Endothelial cell (in vitro differentiated cells): ENCODE data around the gene REC8. TPM values are rescaled to one million over a fixed set of nuclear protein-coding genes. Genes with fewer than 3 reads are reported as not detected.

ENCODE experiments used
- DNase-seq: peaks from one replicate; pipeline ENCODE4 v3.0.0; 2021; ENCODE audit warnings: low spot score
- H3K27ac Mint-ChIP-seq: one replicate; pipeline ENCODE4 v1.8.0; 2021; ENCODE audit warnings: mixed read lengths, inconsistent platforms; ENCODE audit not compliant: unreplicated experiment
- H3K27me3 Mint-ChIP-seq: one replicate; pipeline ENCODE4 v1.8.0; 2021; ENCODE audit warnings: mild to moderate bottlenecking, moderate library complexity, mixed read lengths, inconsistent platforms; ENCODE audit not compliant: unreplicated experiment
- H3K36me3 Mint-ChIP-seq: one replicate; pipeline ENCODE4 v1.8.0; 2021; ENCODE audit warnings: mild to moderate bottlenecking, low read depth, mixed read lengths, inconsistent platforms; ENCODE audit not compliant: unreplicated experiment
- H3K4me1 Mint-ChIP-seq: one replicate; pipeline ENCODE4 v1.8.0; 2021; ENCODE audit warnings: mild to moderate bottlenecking, mixed read lengths, inconsistent platforms; ENCODE audit not compliant: unreplicated experiment
- H3K4me3 Mint-ChIP-seq: one replicate; pipeline ENCODE4 v1.8.0; 2021; ENCODE audit warnings: mild to moderate bottlenecking, mixed read lengths, inconsistent platforms; ENCODE audit not compliant: unreplicated experiment
- H3K9me3 Mint-ChIP-seq: one replicate; pipeline ENCODE4 v1.8.0; 2021; ENCODE audit warnings: mixed read lengths, inconsistent platforms; ENCODE audit not compliant: unreplicated experiment
- total RNA-seq: library from RNA; stranded (reverse); fragmentation: NEBNext Ultra II Directional; extraction: Animal tissue kit (Norgen Biotek cat#: 25700); gene quantifications from one replicate; pipeline ENCODE4 v1.2.1, GENCODE V29; 2021; ENCODE audit not compliant: unreplicated experiment
- TF ChIP-seq, protein P1 (sequence below): fragments of 200-600 bp; sonication (generic); IDR thresholded peaks from one replicate; pipeline ENCODE4 v1.5.0; 2021; ENCODE audit warnings: antibody characterized with exemption; ENCODE audit not compliant: unreplicated experiment

REC8 gene
- total RNA-seq, 1 donor from 2014 or later: 31.8 TPM

DNA sequence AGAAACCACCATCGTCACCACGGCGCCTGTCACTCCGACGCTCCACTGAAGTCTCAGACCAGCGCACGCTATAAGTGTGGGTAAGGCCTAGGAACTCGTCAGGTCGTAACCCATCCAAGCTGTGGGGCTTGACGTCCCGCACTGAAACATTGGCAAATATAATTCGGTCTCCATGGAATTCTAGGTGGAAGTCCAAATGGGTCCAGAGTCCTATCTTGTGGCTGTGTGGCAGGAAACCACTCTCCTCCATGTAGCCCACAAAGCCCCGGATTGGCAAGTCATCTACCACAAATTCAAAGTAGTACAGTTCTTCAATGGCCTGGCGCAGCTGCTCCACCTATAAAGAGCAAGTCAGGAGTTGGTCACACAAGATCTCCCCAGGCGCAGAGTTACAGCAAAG, 21.1 kb downstream of the REC8 start:
- Mint-ChIP-seq H3K36me3 (peaks cover 38% of the 10 kb centered on the region), H3K27me3 (peaks cover 23% of the 10 kb centered on the region), H3K4me1 (peaks cover 28% of the 10 kb centered on the region), H3K4me3 (peak overlapping the region; percentile 39), H3K9me3 (no peaks in the 10 kb centered on the region), H3K27ac (no peak overlapping the region)
- TF ChIP-seq, protein P1, sequence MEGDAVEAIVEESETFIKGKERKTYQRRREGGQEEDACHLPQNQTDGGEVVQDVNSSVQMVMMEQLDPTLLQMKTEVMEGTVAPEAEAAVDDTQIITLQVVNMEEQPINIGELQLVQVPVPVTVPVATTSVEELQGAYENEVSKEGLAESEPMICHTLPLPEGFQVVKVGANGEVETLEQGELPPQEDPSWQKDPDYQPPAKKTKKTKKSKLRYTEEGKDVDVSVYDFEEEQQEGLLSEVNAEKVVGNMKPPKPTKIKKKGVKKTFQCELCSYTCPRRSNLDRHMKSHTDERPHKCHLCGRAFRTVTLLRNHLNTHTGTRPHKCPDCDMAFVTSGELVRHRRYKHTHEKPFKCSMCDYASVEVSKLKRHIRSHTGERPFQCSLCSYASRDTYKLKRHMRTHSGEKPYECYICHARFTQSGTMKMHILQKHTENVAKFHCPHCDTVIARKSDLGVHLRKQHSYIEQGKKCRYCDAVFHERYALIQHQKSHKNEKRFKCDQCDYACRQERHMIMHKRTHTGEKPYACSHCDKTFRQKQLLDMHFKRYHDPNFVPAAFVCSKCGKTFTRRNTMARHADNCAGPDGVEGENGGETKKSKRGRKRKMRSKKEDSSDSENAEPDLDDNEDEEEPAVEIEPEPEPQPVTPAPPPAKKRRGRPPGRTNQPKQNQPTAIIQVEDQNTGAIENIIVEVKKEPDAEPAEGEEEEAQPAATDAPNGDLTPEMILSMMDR: no peak
- no peak for DNase-seq

DNA sequence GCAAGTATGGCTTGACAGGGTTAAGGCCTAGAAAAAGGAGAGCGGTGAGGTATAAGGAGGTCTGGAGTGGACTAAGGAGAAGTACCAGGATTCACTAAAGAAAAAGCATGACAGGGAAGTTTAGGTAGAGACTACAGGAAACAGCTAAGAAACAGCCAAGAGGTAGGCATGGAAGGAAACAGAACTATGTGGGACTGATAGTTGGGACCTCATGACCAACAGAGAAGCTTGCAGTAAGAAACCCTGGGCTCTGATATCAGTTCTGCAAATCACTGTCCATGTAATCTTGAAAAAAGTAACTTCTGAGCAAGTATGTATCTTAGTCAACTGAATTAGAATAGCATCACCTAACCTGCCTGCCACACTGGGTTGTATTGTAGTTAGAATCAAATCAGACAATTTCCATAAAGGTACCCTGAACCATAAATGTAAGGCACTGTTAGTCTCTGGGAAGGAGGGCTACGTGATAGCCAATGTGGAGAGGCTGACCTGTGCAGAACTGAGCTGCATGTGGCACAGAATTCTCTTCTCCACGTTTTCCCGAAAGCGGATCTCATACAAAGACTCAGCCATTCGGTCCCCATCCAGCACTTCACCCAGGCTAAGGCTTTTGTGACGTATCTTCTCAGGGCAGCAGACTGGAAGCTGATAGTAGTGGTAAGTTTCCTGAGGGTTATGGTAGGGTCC, 22.4 kb downstream of the REC8 start:
- Mint-ChIP-seq H3K9me3 (no peaks in the 10 kb centered on the region), H3K36me3 (peaks cover 38% of the 10 kb centered on the region), H3K27ac (peak overlapping the region; percentile 73), H3K4me3 (peak overlapping the region; percentile 92), H3K27me3 (peaks cover 23% of the 10 kb centered on the region), H3K4me1 (peaks cover 26% of the 10 kb centered on the region)
- DNase-seq: no peak
- TF ChIP-seq, protein P1: no peak

DNA sequence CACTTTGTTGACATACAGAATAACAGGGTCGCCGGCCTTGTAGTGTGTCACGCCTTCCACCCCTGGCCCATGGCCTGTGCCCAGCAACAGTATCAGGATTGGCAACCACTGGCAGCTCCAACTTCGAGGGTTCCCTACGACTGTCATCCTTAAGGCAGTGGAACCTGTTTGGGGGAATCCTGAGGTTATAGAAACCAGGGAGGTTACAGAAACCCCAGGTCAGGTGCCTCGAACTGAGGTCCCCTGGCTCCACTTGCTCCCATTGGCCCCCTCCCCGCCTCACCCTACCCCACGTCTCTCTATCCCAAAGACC, 22.9 kb downstream of the REC8 start:
- H3K9me3 Mint-ChIP-seq: no peaks in the 10 kb centered on the region
- H3K27ac Mint-ChIP-seq: peak overlapping the region; percentile 73
- H3K4me1 Mint-ChIP-seq: peaks cover 24% of the 10 kb centered on the region
- peaks cover 36% of the 10 kb centered on the region for H3K36me3 Mint-ChIP-seq
- H3K27me3 Mint-ChIP-seq: peaks cover 22% of the 10 kb centered on the region
- DNase-seq: no peak
- peak overlapping the region; percentile 92 for H3K4me3 Mint-ChIP-seq
- TF ChIP-seq, protein P1: no peak

DNA sequence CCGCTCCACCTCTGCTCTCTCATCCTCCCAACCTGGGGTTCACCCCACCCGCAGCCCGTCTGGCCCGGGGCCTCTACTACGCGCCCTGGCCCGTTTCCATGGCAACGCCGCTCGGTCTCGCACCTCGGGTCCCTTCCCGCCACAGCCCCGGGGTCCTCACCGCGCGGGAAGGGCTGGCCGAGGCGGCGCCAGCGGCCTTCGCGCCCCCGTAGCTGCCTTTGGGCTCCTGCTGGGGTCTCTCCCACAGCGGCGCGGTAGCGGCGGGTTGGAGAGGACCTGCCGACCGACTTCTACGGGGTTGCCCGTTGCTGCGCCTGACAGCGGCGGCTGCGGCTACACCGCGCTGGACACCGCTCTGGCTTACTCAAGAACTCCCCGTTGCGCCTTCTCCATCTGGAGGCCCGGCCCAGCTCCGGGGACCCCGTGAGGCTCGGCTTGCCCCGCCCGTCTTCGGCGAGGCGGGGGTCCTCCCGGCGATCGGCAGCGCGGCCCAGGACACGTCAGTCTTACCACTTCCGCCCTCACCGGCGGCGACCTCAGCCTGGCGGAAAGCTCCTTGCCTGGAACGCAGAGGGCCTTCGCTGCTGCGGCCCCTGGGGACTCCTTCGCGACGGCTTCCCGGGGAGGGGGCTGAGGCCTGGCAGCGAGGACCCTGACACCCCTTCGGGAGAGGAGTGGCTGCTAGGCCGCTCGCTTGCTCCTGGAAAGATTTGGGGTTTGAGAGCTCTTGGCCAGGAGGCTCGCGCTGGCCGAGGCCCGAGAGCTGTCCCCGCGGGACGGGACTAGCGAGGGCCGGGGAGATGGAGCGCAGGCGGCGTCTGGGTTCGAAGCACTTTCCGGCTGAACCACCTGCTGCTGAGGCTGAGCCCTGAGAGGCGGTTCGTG, 23.5 kb downstream of the REC8 start, which contains the start of gene TM9SF1:
Gene TM9SF1 (minus strand): TSS at position 256 of the 885 bp plus-strand sequence. CDS start 422 bp downstream, outside the sequence.
- Mint-ChIP-seq H3K27ac (peak within 1 kb of the TSS; percentile 98), H3K4me1 (peaks cover 24% of the 10 kb centered on the region), H3K36me3 (peaks cover 33% of the 10 kb centered on the region), H3K27me3 (peaks cover 21% of the 10 kb centered on the region), H3K9me3 (no peaks in the 10 kb centered on the region), H3K4me3 (peak within 1 kb of the TSS; percentile 97)
- TF ChIP-seq, protein P1: no peak
- DNase-seq: peak; percentile 77
